Cardiac muscle cell (in vitro differentiated cells and primary cell): ENCODE measurements around the gene MUL1. TPM values are rescaled to one million over a fixed set of nuclear protein-coding genes. Genes with fewer than 3 reads are reported as not detected.

Experiments used
- DNase-seq, 2 donors: peaks; one replicate each; pipeline versions ENCODE4 v3.0.0 to v3.0.0-alpha.2; 2010 to 2017; ENCODE audit warnings: low read depth in 1 of 2, low spot score in 1 of 2
- H3K27ac ChIP-seq: fragments of 200-600 bp; sonication (generic); 2 replicates; pipeline ENCODE4 v1.5.1; 2016
- H3K27me3 ChIP-seq: fragments of 200-600 bp; sonication (generic); 2 replicates; pipeline ENCODE4 v1.6.0; 2016; ENCODE audit warnings: control low read depth
- H3K36me3 ChIP-seq: fragments of 200-600 bp; sonication (generic); 2 replicates; pipeline ENCODE4 v1.5.1; 2016; ENCODE audit warnings: control low read depth
- H3K4me1 ChIP-seq: fragments of 200-600 bp; sonication (generic); 2 replicates; pipeline ENCODE4 v1.8.1; 2017; ENCODE audit warnings: low read depth, mild to moderate bottlenecking, mixed run types
- H3K4me3 ChIP-seq: fragments of 200-600 bp; sonication (generic); 2 replicates; pipeline ENCODE4 v1.5.1; 2016; ENCODE audit warnings: mild to moderate bottlenecking
- H3K9me3 ChIP-seq: fragments of 200-600 bp; sonication (generic); 2 replicates; pipeline ENCODE4 v1.5.1; 2017; ENCODE audit warnings: low read depth, mild to moderate bottlenecking, control low read depth
- polyA plus RNA-seq: library from polyadenylated mRNA; unstranded; fragments of >200 nt; fragmentation: Nextera tagmentation; extraction: Ambion mirVana; gene quantifications from 2 replicates; pipeline ENCODE4 v1.2.1, GENCODE V29; 2016
- total RNA-seq: library from RNA; depleted of rRNA; stranded (reverse); fragments of >200 nt; gene quantifications from 2 replicates; pipeline ENCODE4 v1.2.3, GENCODE V29; 2016
- TF ChIP-seq, protein P1 (sequence below): IDR thresholded peaks from 2 replicates; pipeline ENCODE4 v1.5.1; 2012; ENCODE audit warnings: low read depth, mild to moderate bottlenecking, low read length

MUL1 gene
- total and polyA plus RNA-seq, 2 experiments from 2014 or later: 38.1 to 45.7 TPM

- H3K27me3 ChIP-seq: peaks cover 43% of the 10 kb centered on the region
- DNase-seq: peak in 1 of 2 donors; percentile 27
- H3K9me3 ChIP-seq: no peaks in the 10 kb centered on the region
- peak overlapping the region; percentile 76 for H3K27ac ChIP-seq
- no peak overlapping the region for H3K4me3 ChIP-seq
- H3K4me1 ChIP-seq: no peaks in the 10 kb centered on the region
- TF ChIP-seq, protein P1, sequence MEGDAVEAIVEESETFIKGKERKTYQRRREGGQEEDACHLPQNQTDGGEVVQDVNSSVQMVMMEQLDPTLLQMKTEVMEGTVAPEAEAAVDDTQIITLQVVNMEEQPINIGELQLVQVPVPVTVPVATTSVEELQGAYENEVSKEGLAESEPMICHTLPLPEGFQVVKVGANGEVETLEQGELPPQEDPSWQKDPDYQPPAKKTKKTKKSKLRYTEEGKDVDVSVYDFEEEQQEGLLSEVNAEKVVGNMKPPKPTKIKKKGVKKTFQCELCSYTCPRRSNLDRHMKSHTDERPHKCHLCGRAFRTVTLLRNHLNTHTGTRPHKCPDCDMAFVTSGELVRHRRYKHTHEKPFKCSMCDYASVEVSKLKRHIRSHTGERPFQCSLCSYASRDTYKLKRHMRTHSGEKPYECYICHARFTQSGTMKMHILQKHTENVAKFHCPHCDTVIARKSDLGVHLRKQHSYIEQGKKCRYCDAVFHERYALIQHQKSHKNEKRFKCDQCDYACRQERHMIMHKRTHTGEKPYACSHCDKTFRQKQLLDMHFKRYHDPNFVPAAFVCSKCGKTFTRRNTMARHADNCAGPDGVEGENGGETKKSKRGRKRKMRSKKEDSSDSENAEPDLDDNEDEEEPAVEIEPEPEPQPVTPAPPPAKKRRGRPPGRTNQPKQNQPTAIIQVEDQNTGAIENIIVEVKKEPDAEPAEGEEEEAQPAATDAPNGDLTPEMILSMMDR: no peak
- no peaks in the 10 kb centered on the region for H3K36me3 ChIP-seq
These were observed 43.2 kb upstream of the MUL1 start for GRCh38 chr1:20551161-20551560.

GRCh38 chr1:20546637-20547036 is 38.7 kb upstream of the MUL1 start:
- Histone ChIP-seq H3K4me1 (no peaks in the 10 kb centered on the region), H3K27me3 (peaks cover 47% of the 10 kb centered on the region)
- TF ChIP-seq, protein P1: no peak

DNA sequence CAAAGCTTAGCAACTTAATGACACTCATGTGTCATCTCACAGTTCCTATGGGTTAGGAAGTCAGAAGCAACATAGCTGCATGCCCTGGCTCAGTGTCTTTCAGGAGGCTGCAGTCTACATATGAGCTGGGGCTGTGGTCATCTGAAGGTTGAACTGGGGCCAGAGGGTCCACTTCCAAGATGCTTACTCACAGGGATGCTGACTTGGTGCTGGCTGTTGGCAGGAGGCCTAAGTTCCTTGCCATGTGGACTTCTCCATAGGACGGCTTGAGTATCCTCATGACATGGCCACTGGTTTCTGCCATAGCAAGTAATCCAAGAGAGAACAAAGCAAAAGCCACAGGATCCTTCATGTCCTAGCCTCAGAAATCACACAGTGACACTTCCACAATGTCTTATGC is 32.3 kb upstream of the MUL1 start:
- no peaks in the 10 kb centered on the region for H3K9me3 ChIP-seq
- H3K27ac ChIP-seq: no peak overlapping the region
- H3K4me1 ChIP-seq: no peaks in the 10 kb centered on the region
- H3K27me3 ChIP-seq: peaks cover 75% of the 10 kb centered on the region
- H3K4me3 ChIP-seq: no peak overlapping the region
- DNase-seq: peak in 1 of 2 donors; percentile 21
- TF ChIP-seq, protein P1: no peak
- no peaks in the 10 kb centered on the region for H3K36me3 ChIP-seq

More at GRCh38 chr1:20546637-20547036, 38.7 kb upstream of the MUL1 start:
- DNase-seq: no peak
- no peak overlapping the region for H3K4me3 ChIP-seq
- no peaks in the 10 kb centered on the region for H3K36me3 ChIP-seq
- H3K27ac ChIP-seq: no peak overlapping the region
- no peaks in the 10 kb centered on the region for H3K9me3 ChIP-seq

- Histone ChIP-seq H3K36me3 (no peaks in the 10 kb centered on the region), H3K4me1 (no peaks in the 10 kb centered on the region), H3K4me3 (no peak overlapping the region), H3K9me3 (no peaks in the 10 kb centered on the region), H3K27ac (no peak overlapping the region), H3K27me3 (peaks cover 66% of the 10 kb centered on the region)
- TF ChIP-seq, protein P1: no peak
- DNase-seq: no peak
These were observed 31.0 kb upstream of the MUL1 start for GRCh38 chr1:20538760-20539551.

GRCh38 chr1:20538227-20538626 is 30.3 kb upstream of the MUL1 start:
- no peak for DNase-seq
- no peaks in the 10 kb centered on the region for H3K36me3 ChIP-seq
- H3K4me3 ChIP-seq: no peak overlapping the region
- TF ChIP-seq, protein P1: no peak
- H3K27ac ChIP-seq: no peak overlapping the region
- no peaks in the 10 kb centered on the region for H3K4me1 ChIP-seq
- H3K9me3 ChIP-seq: no peaks in the 10 kb centered on the region
- peaks cover 59% of the 10 kb centered on the region for H3K27me3 ChIP-seq
